ENCODE measurements around the gene ZNF175.

DNA sequence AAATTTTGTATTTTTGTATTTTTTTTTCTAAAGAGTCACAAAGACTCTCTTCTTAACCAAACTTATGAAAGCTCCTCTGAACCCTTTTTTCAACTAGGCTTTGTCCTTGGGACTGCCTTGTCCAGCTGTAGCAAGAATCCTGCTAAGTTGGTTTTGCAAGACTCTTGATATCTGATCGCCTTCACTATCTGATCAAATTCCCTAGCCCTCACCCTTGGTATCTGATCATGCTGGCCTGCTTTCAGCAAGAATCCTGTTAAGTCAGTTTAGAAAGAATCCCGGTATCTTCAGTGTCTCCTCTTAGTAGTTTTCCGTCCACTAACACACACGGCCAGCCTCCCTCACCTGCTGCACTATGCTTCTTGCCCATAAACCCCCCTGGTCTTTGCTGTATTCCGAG is 61.0 kb downstream of the ZNF175 start:
- TF ChIP-seq, protein P1, sequence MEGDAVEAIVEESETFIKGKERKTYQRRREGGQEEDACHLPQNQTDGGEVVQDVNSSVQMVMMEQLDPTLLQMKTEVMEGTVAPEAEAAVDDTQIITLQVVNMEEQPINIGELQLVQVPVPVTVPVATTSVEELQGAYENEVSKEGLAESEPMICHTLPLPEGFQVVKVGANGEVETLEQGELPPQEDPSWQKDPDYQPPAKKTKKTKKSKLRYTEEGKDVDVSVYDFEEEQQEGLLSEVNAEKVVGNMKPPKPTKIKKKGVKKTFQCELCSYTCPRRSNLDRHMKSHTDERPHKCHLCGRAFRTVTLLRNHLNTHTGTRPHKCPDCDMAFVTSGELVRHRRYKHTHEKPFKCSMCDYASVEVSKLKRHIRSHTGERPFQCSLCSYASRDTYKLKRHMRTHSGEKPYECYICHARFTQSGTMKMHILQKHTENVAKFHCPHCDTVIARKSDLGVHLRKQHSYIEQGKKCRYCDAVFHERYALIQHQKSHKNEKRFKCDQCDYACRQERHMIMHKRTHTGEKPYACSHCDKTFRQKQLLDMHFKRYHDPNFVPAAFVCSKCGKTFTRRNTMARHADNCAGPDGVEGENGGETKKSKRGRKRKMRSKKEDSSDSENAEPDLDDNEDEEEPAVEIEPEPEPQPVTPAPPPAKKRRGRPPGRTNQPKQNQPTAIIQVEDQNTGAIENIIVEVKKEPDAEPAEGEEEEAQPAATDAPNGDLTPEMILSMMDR (conservative IDR thresholded peaks at IDR 0.05 in 1 of 2, IDR thresholded peaks at IDR 0.05 in 1 of 2; ENCODE audit: extremely low read depth in 1 of 2, insufficient read depth in 1 of 2, low read depth in 1 of 2, low read length in 2 of 2), result no peak
- no peak for TF ChIP-seq EZH2 (IDR thresholded peaks at IDR 0.05; ENCODE audit: borderline replicate concordance, low read length)

Measured in mammary epithelial cell (primary cell).